GM12873 (cell line): ENCODE results near the gene TMEM40.

Experiments used
- CTCF ChIP-seq: IDR thresholded peaks from 2 replicates; pipeline ENCODE4 v1.5.1; 2012; ENCODE audit warnings: low read depth, mild to moderate bottlenecking, moderate library complexity, low read length, control low read depth; ENCODE audit not compliant: insufficient read depth; ENCODE audit errors: missing control alignments

TMEM40 gene

GRCh38 chr3:12722226-12722625 lies 36.8 kb downstream of the TMEM40 start:
- TF ChIP-seq CTCF: no peak

GRCh38 chr3:12719984-12720898 lies 38.8 kb downstream of the TMEM40 start:
- TF ChIP-seq CTCF: peak; percentile 90

GRCh38 chr3:12719541-12719940 lies 39.5 kb downstream of the TMEM40 start:
- TF ChIP-seq CTCF: no peak

GRCh38 chr3:12716605-12717151 lies 42.4 kb downstream of the TMEM40 start:
- TF ChIP-seq CTCF: no peak

GRCh38 chr3:12714278-12714677 lies 44.8 kb downstream of the TMEM40 start:
- no peak for TF ChIP-seq CTCF

GRCh38 chr3:12710062-12710461 lies 49.0 kb downstream of the TMEM40 start:
- no peak for TF ChIP-seq CTCF

GRCh38 chr3:12709334-12709733 lies 49.7 kb downstream of the TMEM40 start:
- TF ChIP-seq CTCF: no peak
